NCI-H748 (cell line): Measurements from ENCODE around the gene ATCAY.
"Not testable (repeated sequence)": the region's sequence is repeated elsewhere in the genome, so short reads cannot be mapped to it uniquely, and the experiment has no call there.

Experiments used
- DNase-seq: peaks from one replicate; lab custom pipeline; 2025; ENCODE audit not compliant: unreplicated experiment; lab: John Stamatoyannopoulos, UW

ATCAY gene

GRCh38 chr19:3945838-3946237, 65.4 kb downstream of the ATCAY start:
- DNase-seq, result no peak

GRCh38 chr19:3947316-3947933, 66.9 kb downstream of the ATCAY start:
- DNase-seq, result not testable (repeated sequence)

GRCh38 chr19:3949294-3949693, 68.8 kb downstream of the ATCAY start:
- no peak for DNase-seq

- no peak for DNase-seq
Measured at GRCh38 chr19:3949997-3950859, 69.7 kb downstream of the ATCAY start.

- no peak for DNase-seq
Measured at GRCh38 chr19:3950871-3951861, 70.7 kb downstream of the ATCAY start.

GRCh38 chr19:3952755-3953276, 72.3 kb downstream of the ATCAY start:
- DNase-seq, result not testable (repeated sequence)

GRCh38 chr19:3954107-3954506, 73.6 kb downstream of the ATCAY start:
- DNase-seq, result no peak

- not testable (repeated sequence) for DNase-seq
Measured at GRCh38 chr19:3955276-3955675, 74.8 kb downstream of the ATCAY start.

GRCh38 chr19:3955688-3956087, 75.2 kb downstream of the ATCAY start:
- no peak for DNase-seq

- DNase-seq, result no peak
Measured at GRCh38 chr19:3958836-3959765, 78.6 kb downstream of the ATCAY start.

GRCh38 chr19:3959766-3960131, 79.3 kb downstream of the ATCAY start:
- no peak for DNase-seq

GRCh38 chr19:3961007-3961406, 80.5 kb downstream of the ATCAY start:
- no peak for DNase-seq

GRCh38 chr19:3963458-3964255, 83.2 kb downstream of the ATCAY start:
- DNase-seq, result no peak

GRCh38 chr19:3964256-3965194, 84.0 kb downstream of the ATCAY start:
- DNase-seq, result no peak

- DNase-seq, result no peak
Measured at GRCh38 chr19:3966051-3967017, 85.8 kb downstream of the ATCAY start.

GRCh38 chr19:3967983-3968382, 87.5 kb downstream of the ATCAY start:
- DNase-seq, result not testable (repeated sequence)
